Astrocyte (in vitro differentiated cells and primary cell): ENCODE results near the gene VSTM4. TPM values are rescaled to one million over a fixed set of nuclear protein-coding genes. Genes with fewer than 3 reads are reported as not detected.

Source experiments
- DNase-seq: peaks from one replicate; pipeline ENCODE4 v3.0.0-alpha.2; 2010; ENCODE audit warnings: low read depth
- FAIRE-seq: peaks from 2 replicates; lab custom pipeline; 2011; peaks lifted over from hg19 to GRCh38; lab: Jason Lieb, UNC
- H2AFZ ChIP-seq: 2 replicates; pipeline ENCODE4 v1.6.0; 2012; ENCODE audit warnings: low read depth, low read length, inconsistent platforms
- H3K27ac ChIP-seq: 2 replicates; pipeline ENCODE4 v1.5.1; 2011; ENCODE audit warnings: low read depth, low read length, inconsistent platforms
- H3K27me3 ChIP-seq: 2 replicates; pipeline ENCODE4 v1.6.0; 2011; ENCODE audit warnings: low read length, inconsistent platforms; ENCODE audit not compliant: insufficient read depth
- H3K36me3 ChIP-seq: 2 replicates; pipeline ENCODE4 v1.5.1; 2011; ENCODE audit warnings: low read length, inconsistent platforms; ENCODE audit not compliant: insufficient read depth
- H3K4me1 ChIP-seq: 2 replicates; pipeline ENCODE4 v1.5.1; 2011; ENCODE audit warnings: low read length, inconsistent platforms; ENCODE audit not compliant: insufficient read depth
- H3K4me2 ChIP-seq: 2 replicates; pipeline ENCODE4 v1.6.0; 2012; ENCODE audit warnings: low read length, inconsistent platforms
- H3K4me3 ChIP-seq: 2 replicates; pipeline ENCODE4 v1.5.1; 2011; ENCODE audit warnings: low read depth, mild to moderate bottlenecking, low read length, inconsistent platforms; ENCODE audit not compliant: insufficient read depth
- H3K79me2 ChIP-seq: 2 replicates; pipeline ENCODE4 v1.6.0; 2012; ENCODE audit warnings: mild to moderate bottlenecking, low read length, inconsistent platforms; ENCODE audit not compliant: insufficient read depth
- H3K9ac ChIP-seq: 2 replicates; pipeline ENCODE4 v1.6.0; 2012; ENCODE audit warnings: mild to moderate bottlenecking, low read length, inconsistent platforms
- H3K9me3 ChIP-seq: 2 replicates; pipeline ENCODE4 v1.5.1; 2012; ENCODE audit warnings: low read depth, mild to moderate bottlenecking, low read length, inconsistent platforms; ENCODE audit not compliant: insufficient read depth
- H4K20me1 ChIP-seq: 2 replicates; pipeline ENCODE4 v1.6.0; 2012; ENCODE audit warnings: low read length, inconsistent platforms; ENCODE audit not compliant: insufficient read depth
- H3K27ac Mint-ChIP-seq: one replicate; pipeline ENCODE4 v1.8.0; 2021; ENCODE audit warnings: mild to moderate bottlenecking, mixed read lengths; ENCODE audit not compliant: unreplicated experiment
- H3K27me3 Mint-ChIP-seq: one replicate; pipeline ENCODE4 v1.8.0; 2021; ENCODE audit warnings: low read depth, mixed read lengths; ENCODE audit not compliant: unreplicated experiment
- H3K36me3 Mint-ChIP-seq: one replicate; pipeline ENCODE4 v1.8.0; 2021; ENCODE audit warnings: low read depth, mixed read lengths; ENCODE audit not compliant: unreplicated experiment
- H3K4me1 Mint-ChIP-seq: one replicate; pipeline ENCODE4 v1.8.0; 2021; ENCODE audit warnings: low read depth, mixed read lengths; ENCODE audit not compliant: unreplicated experiment
- H3K4me3 Mint-ChIP-seq: one replicate; pipeline ENCODE4 v1.8.0; 2021; ENCODE audit warnings: mild to moderate bottlenecking, moderate library complexity, mixed read lengths; ENCODE audit not compliant: unreplicated experiment
- H3K9me3 Mint-ChIP-seq: one replicate; pipeline ENCODE4 v1.8.0; 2021; ENCODE audit warnings: mild to moderate bottlenecking, mixed read lengths; ENCODE audit not compliant: unreplicated experiment
- CTCF ChIP-seq: IDR thresholded peaks from 2 replicates; pipeline ENCODE4 v1.5.1; 2011; ENCODE audit warnings: low read depth, mild to moderate bottlenecking, inconsistent platforms, low read length, moderate library complexity; ENCODE audit not compliant: insufficient read depth
- EZH2 ChIP-seq: IDR thresholded peaks from 2 replicates; pipeline ENCODE4 v1.6.1; 2012; ENCODE audit warnings: mild to moderate bottlenecking, low read length, inconsistent platforms; ENCODE audit not compliant: insufficient read depth
- total RNA-seq: library from RNA; stranded (reverse); gene quantifications from 2 replicates; pipeline ENCODE4 v1.2.1, GENCODE V29; 2021

VSTM4 gene
- total RNA-seq, 1 donor from 2014 or later = 1.1 TPM

GRCh38 chr10:48973065-48973464 is 142.3 kb downstream of the VSTM4 start:
- Histone ChIP-seq H3K4me2 (no peak overlapping the region), H2AFZ (no peak overlapping the region), H3K27ac (no peak overlapping the region), H3K79me2 (no peaks in the 10 kb centered on the region), H3K36me3 (no peaks in the 10 kb centered on the region), H3K4me3 (no peak overlapping the region), H3K4me1 (no peaks in the 10 kb centered on the region), H4K20me1 (no peaks in the 10 kb centered on the region), H3K9me3 (no peaks in the 10 kb centered on the region), H3K9ac (no peak overlapping the region), H3K27me3 (no peaks in the 10 kb centered on the region)
- DNase-seq = no peak
- no peaks in the 10 kb centered on the region for H3K4me1 Mint-ChIP-seq
- peaks cover 43% of the 10 kb centered on the region for H3K27me3 Mint-ChIP-seq
- no peak for TF ChIP-seq EZH2
- no peak for TF ChIP-seq CTCF
- no peak overlapping the region for H3K27ac Mint-ChIP-seq
- H3K36me3 Mint-ChIP-seq = no peaks in the 10 kb centered on the region
- no peak overlapping the region for H3K4me3 Mint-ChIP-seq
- no peak for FAIRE-seq
- H3K9me3 Mint-ChIP-seq = peaks cover 2% of the 10 kb centered on the region

- Mint-ChIP-seq H3K4me3 (no peak overlapping the region), H3K9me3 (peaks cover 2% of the 10 kb centered on the region), H3K36me3 (no peaks in the 10 kb centered on the region), H3K4me1 (no peaks in the 10 kb centered on the region), H3K27me3 (peaks cover 52% of the 10 kb centered on the region), H3K27ac (peak overlapping the region; percentile 47)
- Histone ChIP-seq H3K36me3 (no peaks in the 10 kb centered on the region), H3K27me3 (no peaks in the 10 kb centered on the region), H3K4me2 (no peak overlapping the region), H3K9ac (no peak overlapping the region), H4K20me1 (no peaks in the 10 kb centered on the region), H3K4me1 (no peaks in the 10 kb centered on the region), H3K79me2 (no peaks in the 10 kb centered on the region), H2AFZ (no peak overlapping the region), H3K27ac (no peak overlapping the region), H3K9me3 (no peaks in the 10 kb centered on the region), H3K4me3 (no peak overlapping the region)
- no peak for DNase-seq
- no peak for FAIRE-seq
- no peak for TF ChIP-seq EZH2
- no peak for TF ChIP-seq CTCF
Observed at GRCh38 chr10:48970654-48971053, 144.7 kb downstream of the VSTM4 start.

- H2AFZ ChIP-seq = no peak overlapping the region
- no peaks in the 10 kb centered on the region for H3K27me3 ChIP-seq
- no peaks in the 10 kb centered on the region for H3K4me1 ChIP-seq
- TF ChIP-seq EZH2 (no peak), CTCF (no peak)
- no peaks in the 10 kb centered on the region for H3K9me3 ChIP-seq
- Mint-ChIP-seq H3K27me3 (peaks cover 48% of the 10 kb centered on the region), H3K4me3 (no peak overlapping the region), H3K4me1 (no peaks in the 10 kb centered on the region), H3K9me3 (no peaks in the 10 kb centered on the region), H3K36me3 (no peaks in the 10 kb centered on the region), H3K27ac (no peak overlapping the region)
- H4K20me1 ChIP-seq = no peaks in the 10 kb centered on the region
- no peak overlapping the region for H3K4me2 ChIP-seq
- no peak overlapping the region for H3K9ac ChIP-seq
- FAIRE-seq (no peak), DNase-seq (no peak)
- H3K27ac ChIP-seq = no peak overlapping the region
- H3K79me2 ChIP-seq = no peaks in the 10 kb centered on the region
- no peak overlapping the region for H3K4me3 ChIP-seq
- H3K36me3 ChIP-seq = no peaks in the 10 kb centered on the region
Observed at GRCh38 chr10:48970046-48970445, 145.3 kb downstream of the VSTM4 start.
